Stomach smooth muscle (tissue), 2 donors: Measurements from ENCODE around the gene KCNQ1OT1.

Experiments
- H3K27ac ChIP-seq: one replicate; pipeline ENCODE4 v1.7.0; 2013; ENCODE audit warnings: mild to moderate bottlenecking, low read length, inconsistent platforms
- H3K27me3 ChIP-seq, 2 donors: one replicate each; pipeline ENCODE4 v1.7.0; 2013; ENCODE audit warnings: low read length in 2 of 2; ENCODE audit not compliant: insufficient read depth in 2 of 2, control insufficient read depth in 1 of 2
- H3K36me3 ChIP-seq, 2 donors: one replicate each; pipeline ENCODE4 v1.7.0; 2013; ENCODE audit warnings: low read length in 2 of 2; ENCODE audit not compliant: control insufficient read depth in 2 of 2, insufficient read depth in 2 of 2
- H3K4me1 ChIP-seq: one replicate; pipeline ENCODE4 v1.7.0; 2013; ENCODE audit warnings: low read length; ENCODE audit not compliant: control insufficient read depth, insufficient read depth
- H3K4me3 ChIP-seq, 2 donors: one replicate each; pipeline ENCODE4 v1.7.0; 2013; ENCODE audit warnings: low read length in 2 of 2
- H3K9ac ChIP-seq, 2 donors: one replicate each; pipeline ENCODE4 v1.7.0; 2013; ENCODE audit warnings: low read length in 2 of 2, mild to moderate bottlenecking in 1 of 2
- H3K9me3 ChIP-seq, 2 donors: one replicate each; pipeline ENCODE4 v1.7.0; 2013; ENCODE audit warnings: low read length in 2 of 2; ENCODE audit not compliant: control insufficient read depth in 2 of 2
- donor health status: healthy.
- donor health status: Pancreatic carcinoma.

The KCNQ1OT1 gene

DNA sequence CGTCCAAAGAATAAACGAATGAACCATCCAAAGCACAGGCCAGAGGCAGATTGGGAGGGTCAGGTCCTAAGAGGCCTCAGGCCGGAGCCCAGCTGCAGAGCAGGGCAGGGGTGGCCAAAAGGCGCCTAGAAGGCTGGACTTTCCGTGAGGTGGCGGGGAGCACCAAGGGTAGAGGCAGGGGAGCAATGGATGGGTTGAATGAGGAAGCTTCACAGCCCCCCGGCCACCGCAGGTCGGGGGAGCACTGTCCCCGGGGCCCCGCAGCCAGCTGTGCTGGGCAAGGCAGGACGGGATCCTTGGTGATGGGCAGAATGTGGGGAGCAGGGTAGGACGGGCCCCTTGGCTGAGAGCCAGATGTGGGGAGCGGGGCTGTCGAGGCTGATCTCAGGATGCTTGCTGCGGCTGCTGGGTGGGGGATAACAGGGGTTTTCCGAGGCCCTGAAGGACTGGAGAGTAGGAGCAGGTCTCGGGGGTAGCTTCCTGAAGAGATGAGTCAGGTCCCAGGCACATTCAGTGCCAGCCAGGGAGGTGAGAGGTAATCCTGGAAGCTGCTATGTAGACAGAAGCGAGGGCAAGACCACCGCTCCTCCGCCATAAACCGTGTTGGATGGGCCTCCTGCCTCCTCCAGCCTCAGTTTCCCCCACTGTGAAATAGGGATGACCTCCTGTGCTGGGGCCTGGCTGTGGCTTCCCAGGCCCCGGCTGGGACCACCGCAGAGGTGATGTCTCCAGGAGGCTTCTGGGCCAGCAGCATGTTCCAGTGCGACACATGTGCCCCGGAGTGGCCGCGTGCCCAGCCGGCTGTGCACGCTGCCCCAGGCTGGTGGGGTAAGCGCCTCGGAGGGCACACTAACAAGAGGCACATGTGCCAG lies 34.6 kb upstream of the KCNQ1OT1 start:
- Histone ChIP-seq H3K36me3 (no peaks in the 10 kb centered on the region), H3K4me3 (no peak overlapping the region), H3K9me3 (no peaks in the 10 kb centered on the region), H3K9ac (no peak overlapping the region), H3K27ac (no peak overlapping the region), H3K27me3 (no peaks in the 10 kb centered on the region), H3K4me1 (no peaks in the 10 kb centered on the region)

DNA sequence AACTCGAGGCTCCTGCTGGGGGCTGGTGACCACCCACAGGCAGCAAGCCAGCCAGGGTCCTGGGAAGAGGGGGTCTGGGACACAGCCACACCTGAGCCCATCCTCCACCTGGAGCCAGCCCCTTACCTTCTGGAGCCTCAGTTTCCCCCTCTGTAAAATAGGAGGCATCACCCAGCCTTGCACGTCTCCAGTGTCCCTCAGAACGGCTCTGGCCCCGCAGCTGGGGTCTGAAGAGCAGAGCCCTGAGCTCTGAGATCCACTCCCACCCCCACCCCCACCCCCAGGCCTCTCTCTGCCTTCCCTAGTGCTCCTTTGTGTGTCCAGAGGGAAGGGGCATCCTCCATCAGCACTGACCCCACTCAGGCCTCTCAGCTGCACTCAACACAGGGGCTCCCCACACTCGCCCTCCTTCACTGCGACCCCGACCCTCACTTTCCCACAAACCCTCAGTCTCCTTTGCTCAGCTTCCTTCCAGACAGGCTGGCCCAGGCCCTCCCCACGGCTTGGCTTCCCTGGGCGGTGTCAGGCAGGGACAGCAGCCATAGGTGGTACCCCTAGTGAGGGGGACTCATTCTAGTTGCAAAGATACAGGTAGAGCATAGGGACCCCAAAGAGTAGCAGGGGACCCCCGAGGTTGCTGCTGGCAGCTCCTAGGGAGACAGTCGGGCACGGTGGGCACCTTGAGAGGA lies 33.3 kb upstream of the KCNQ1OT1 start:
- no peaks in the 10 kb centered on the region for H3K36me3 ChIP-seq
- no peak overlapping the region for H3K4me3 ChIP-seq
- H3K27me3 ChIP-seq = no peaks in the 10 kb centered on the region
- no peaks in the 10 kb centered on the region for H3K4me1 ChIP-seq
- no peak overlapping the region for H3K27ac ChIP-seq
- no peaks in the 10 kb centered on the region for H3K9me3 ChIP-seq
- no peak overlapping the region for H3K9ac ChIP-seq

GRCh38 chr11:2732261-2732939 lies 32.6 kb upstream of the KCNQ1OT1 start:
- Histone ChIP-seq H3K9ac (no peak overlapping the region), H3K36me3 (no peaks in the 10 kb centered on the region), H3K9me3 (no peaks in the 10 kb centered on the region), H3K4me3 (no peak overlapping the region), H3K27ac (no peak overlapping the region), H3K4me1 (no peaks in the 10 kb centered on the region), H3K27me3 (no peaks in the 10 kb centered on the region)

GRCh38 chr11:2731130-2732125 lies 31.6 kb upstream of the KCNQ1OT1 start:
- no peak overlapping the region for H3K4me3 ChIP-seq
- H3K36me3 ChIP-seq = no peaks in the 10 kb centered on the region
- no peaks in the 10 kb centered on the region for H3K4me1 ChIP-seq
- no peak overlapping the region for H3K27ac ChIP-seq
- no peaks in the 10 kb centered on the region for H3K9me3 ChIP-seq
- H3K9ac ChIP-seq = no peak overlapping the region
- no peaks in the 10 kb centered on the region for H3K27me3 ChIP-seq

DNA sequence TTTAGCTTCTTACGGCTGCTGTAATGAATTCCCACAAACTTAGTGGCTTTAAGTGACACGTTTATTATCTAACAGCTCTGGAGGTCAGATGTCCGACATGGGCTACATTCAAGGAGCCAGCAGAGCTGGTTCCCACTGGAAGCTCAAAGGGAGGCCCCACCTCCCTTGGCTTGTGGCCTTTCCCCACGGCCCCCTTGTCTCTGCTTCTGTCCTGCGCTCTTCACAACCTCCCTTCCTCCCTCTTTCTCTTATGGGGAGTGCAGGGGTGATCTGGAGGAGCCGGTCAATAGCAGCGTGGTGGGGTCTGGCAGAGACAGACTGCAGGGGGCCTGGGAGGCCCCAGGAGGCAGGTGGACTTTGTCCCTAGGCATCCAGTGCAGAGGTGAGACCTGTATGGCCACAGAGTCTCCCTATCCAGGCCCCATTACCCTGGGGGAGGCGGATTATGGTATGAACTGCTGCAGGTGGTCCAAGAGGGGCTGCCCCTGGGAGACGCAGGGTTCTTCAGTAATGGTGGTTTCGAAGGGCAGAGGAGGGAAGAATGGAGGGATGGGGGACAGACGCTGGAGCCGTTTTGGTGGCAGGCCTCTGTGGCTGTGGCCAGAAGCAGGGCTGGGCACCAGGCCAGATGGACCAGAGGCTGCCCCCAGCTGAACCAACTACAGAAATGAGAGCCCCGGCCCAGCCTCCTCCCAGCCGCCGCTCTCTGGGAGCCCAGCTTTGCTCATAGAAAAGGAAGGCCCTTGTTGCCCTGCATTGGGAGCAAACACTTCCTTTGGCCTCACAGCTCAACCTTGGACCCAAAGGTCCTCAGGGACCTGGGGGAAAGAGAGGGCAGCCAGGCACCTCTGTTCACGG lies 30.7 kb upstream of the KCNQ1OT1 start:
- H3K36me3 ChIP-seq = no peaks in the 10 kb centered on the region
- no peak overlapping the region for H3K27ac ChIP-seq
- no peak overlapping the region for H3K9ac ChIP-seq
- H3K27me3 ChIP-seq = no peaks in the 10 kb centered on the region
- no peaks in the 10 kb centered on the region for H3K4me1 ChIP-seq
- no peak overlapping the region for H3K4me3 ChIP-seq
- no peaks in the 10 kb centered on the region for H3K9me3 ChIP-seq

GRCh38 chr11:2729841-2730240 lies 30.0 kb upstream of the KCNQ1OT1 start:
- Histone ChIP-seq H3K27me3 (no peaks in the 10 kb centered on the region), H3K9me3 (no peaks in the 10 kb centered on the region), H3K4me3 (no peak overlapping the region), H3K36me3 (no peaks in the 10 kb centered on the region), H3K9ac (no peak overlapping the region), H3K4me1 (no peaks in the 10 kb centered on the region), H3K27ac (no peak overlapping the region)

- H3K4me1 ChIP-seq = no peaks in the 10 kb centered on the region
- no peaks in the 10 kb centered on the region for H3K36me3 ChIP-seq
- H3K9me3 ChIP-seq = no peaks in the 10 kb centered on the region
- no peaks in the 10 kb centered on the region for H3K27me3 ChIP-seq
- no peak overlapping the region for H3K4me3 ChIP-seq
- H3K27ac ChIP-seq = no peak overlapping the region
- no peak overlapping the region for H3K9ac ChIP-seq
Measured at GRCh38 chr11:2728663-2729332, 29.0 kb upstream of the KCNQ1OT1 start.

GRCh38 chr11:2728128-2728662 lies 28.4 kb upstream of the KCNQ1OT1 start:
- Histone ChIP-seq H3K9me3 (no peaks in the 10 kb centered on the region), H3K4me3 (no peak overlapping the region), H3K9ac (no peak overlapping the region), H3K27me3 (no peaks in the 10 kb centered on the region), H3K4me1 (no peaks in the 10 kb centered on the region), H3K36me3 (no peaks in the 10 kb centered on the region), H3K27ac (no peak overlapping the region)

DNA sequence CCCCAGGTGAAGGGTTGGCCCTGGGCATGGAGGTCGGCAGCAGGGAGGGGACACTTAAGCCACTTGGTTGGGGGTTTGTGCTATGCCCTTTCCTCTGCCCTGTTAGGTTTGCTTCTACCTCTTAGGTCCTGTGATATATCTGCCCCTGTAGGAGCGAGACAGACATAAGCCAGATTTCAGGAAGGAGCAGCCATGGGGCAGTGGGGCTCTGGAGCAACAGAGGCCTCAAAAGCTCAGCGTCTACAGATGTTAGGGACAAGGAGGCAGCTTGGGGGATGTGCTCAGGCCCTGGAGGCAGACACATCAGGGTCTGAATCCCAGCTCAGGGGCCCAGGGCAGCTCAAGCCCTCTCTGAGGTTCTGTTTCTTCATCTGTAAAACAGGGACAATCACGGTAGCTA lies 27.2 kb upstream of the KCNQ1OT1 start:
- Histone ChIP-seq H3K36me3 (no peaks in the 10 kb centered on the region), H3K9ac (no peak overlapping the region), H3K4me1 (no peaks in the 10 kb centered on the region), H3K27me3 (no peaks in the 10 kb centered on the region), H3K27ac (no peak overlapping the region), H3K4me3 (no peak overlapping the region), H3K9me3 (no peaks in the 10 kb centered on the region)
